ENCODE measurements around the gene DNAJC15.

The DNAJC15 gene

DNA sequence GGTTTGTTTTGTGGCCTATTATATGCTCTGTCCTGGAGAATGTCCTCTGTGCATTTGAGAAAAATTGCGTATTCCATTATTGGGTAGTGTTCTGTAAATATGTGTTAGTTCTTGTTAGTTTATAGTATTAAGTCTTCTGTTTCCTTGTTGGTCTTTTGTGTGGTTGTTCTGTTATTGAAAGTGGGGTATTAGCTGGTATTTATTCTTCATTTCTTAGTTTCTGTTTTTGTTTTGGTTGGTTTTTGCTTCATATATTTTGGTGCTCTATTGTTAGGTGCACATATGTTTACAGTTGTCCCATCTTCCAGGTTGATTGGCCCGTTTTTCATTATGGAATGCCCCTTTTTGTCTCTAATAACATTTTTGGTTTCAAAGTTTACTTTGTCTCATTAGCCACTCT lies 77.3 kb downstream of the DNAJC15 start:
- no peak for TF ChIP-seq EZH2phosphoT487 (IDR thresholded peaks at IDR 0.05; ENCODE audit: borderline replicate concordance)
- TF ChIP-seq, protein P1, sequence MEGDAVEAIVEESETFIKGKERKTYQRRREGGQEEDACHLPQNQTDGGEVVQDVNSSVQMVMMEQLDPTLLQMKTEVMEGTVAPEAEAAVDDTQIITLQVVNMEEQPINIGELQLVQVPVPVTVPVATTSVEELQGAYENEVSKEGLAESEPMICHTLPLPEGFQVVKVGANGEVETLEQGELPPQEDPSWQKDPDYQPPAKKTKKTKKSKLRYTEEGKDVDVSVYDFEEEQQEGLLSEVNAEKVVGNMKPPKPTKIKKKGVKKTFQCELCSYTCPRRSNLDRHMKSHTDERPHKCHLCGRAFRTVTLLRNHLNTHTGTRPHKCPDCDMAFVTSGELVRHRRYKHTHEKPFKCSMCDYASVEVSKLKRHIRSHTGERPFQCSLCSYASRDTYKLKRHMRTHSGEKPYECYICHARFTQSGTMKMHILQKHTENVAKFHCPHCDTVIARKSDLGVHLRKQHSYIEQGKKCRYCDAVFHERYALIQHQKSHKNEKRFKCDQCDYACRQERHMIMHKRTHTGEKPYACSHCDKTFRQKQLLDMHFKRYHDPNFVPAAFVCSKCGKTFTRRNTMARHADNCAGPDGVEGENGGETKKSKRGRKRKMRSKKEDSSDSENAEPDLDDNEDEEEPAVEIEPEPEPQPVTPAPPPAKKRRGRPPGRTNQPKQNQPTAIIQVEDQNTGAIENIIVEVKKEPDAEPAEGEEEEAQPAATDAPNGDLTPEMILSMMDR (conservative IDR thresholded peaks at IDR 0.05; ENCODE audit: low read length) = no peak
- Histone ChIP-seq H3K9me3 (ENCODE audit: insufficient read depth, low read depth, low read length) (no peaks in the 10 kb centered on the region), H3K9ac (ENCODE audit: low read depth, low read length, poor library complexity, severe bottlenecking) (no peak overlapping the region), H4K20me1 (ENCODE audit: insufficient read depth, low read length, poor library complexity, severe bottlenecking) (no peaks in the 10 kb centered on the region), H2AFZ (ENCODE audit: low read length) (no peak overlapping the region), H3K9me2 (replicated peaks; ENCODE audit: low read depth, low read length) (no peaks in the 10 kb centered on the region), H3K36me3 (ENCODE audit: insufficient read depth, low read length) (no peaks in the 10 kb centered on the region), H3K79me2 (ENCODE audit: insufficient read depth, low read length) (no peaks in the 10 kb centered on the region), H3K27me3 (ENCODE audit: insufficient read depth, low read length, poor library complexity, severe bottlenecking) (no peaks in the 10 kb centered on the region), H3K4me3 (ENCODE audit: low read length, poor library complexity, severe bottlenecking) (no peak overlapping the region), H3K4me2 (ENCODE audit: low read depth, low read length, poor library complexity, severe bottlenecking) (no peak overlapping the region), H3F3A (ENCODE audit: low read depth) (no peaks in the 10 kb centered on the region), H3K4me1 (ENCODE audit: insufficient read depth, low read length, poor library complexity, severe bottlenecking) (peaks cover 6% of the 10 kb centered on the region)

DNA sequence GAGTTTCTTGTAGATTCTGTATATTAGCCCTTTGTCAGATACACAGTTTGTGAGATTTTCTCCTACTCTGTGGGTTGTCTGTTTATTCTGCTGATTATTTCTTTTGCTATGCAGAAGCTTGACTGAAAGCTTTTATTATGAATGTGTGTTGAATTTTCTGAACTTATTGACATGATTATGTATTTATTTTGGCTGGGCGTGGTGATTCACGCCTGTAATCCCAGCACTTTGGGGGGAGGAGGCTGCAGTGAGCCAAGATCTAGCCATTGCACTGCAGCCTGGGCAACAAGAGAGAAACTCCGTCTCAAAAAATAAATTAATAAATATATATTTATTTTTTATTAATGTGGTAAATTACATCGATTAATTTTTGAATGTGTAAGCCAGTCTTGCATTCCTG lies 78.9 kb downstream of the DNAJC15 start:
- H3K9me3 ChIP-seq (ENCODE audit: insufficient read depth, low read depth, low read length) = no peaks in the 10 kb centered on the region
- H3F3A ChIP-seq (ENCODE audit: low read depth) = no peaks in the 10 kb centered on the region
- H3K9ac ChIP-seq (ENCODE audit: low read depth, low read length, poor library complexity, severe bottlenecking) = no peak overlapping the region
- TF ChIP-seq, protein P1 (conservative IDR thresholded peaks at IDR 0.05; ENCODE audit: low read length) = no peak
- TF ChIP-seq EZH2phosphoT487 (IDR thresholded peaks at IDR 0.05; ENCODE audit: borderline replicate concordance) = no peak
- no peak overlapping the region for H3K4me3 ChIP-seq (ENCODE audit: low read length, poor library complexity, severe bottlenecking)
- H2AFZ ChIP-seq (ENCODE audit: low read length) = no peak overlapping the region
- H4K20me1 ChIP-seq (ENCODE audit: insufficient read depth, low read length, poor library complexity, severe bottlenecking) = no peaks in the 10 kb centered on the region
- H3K27me3 ChIP-seq (ENCODE audit: insufficient read depth, low read length, poor library complexity, severe bottlenecking) = no peaks in the 10 kb centered on the region
- H3K4me2 ChIP-seq (ENCODE audit: low read depth, low read length, poor library complexity, severe bottlenecking) = no peak overlapping the region
- H3K9me2 ChIP-seq (replicated peaks; ENCODE audit: low read depth, low read length) = no peaks in the 10 kb centered on the region
- peaks cover 6% of the 10 kb centered on the region for H3K4me1 ChIP-seq (ENCODE audit: insufficient read depth, low read length, poor library complexity, severe bottlenecking)
- H3K36me3 ChIP-seq (ENCODE audit: insufficient read depth, low read length) = no peaks in the 10 kb centered on the region
- H3K79me2 ChIP-seq (ENCODE audit: insufficient read depth, low read length) = no peaks in the 10 kb centered on the region

DNA sequence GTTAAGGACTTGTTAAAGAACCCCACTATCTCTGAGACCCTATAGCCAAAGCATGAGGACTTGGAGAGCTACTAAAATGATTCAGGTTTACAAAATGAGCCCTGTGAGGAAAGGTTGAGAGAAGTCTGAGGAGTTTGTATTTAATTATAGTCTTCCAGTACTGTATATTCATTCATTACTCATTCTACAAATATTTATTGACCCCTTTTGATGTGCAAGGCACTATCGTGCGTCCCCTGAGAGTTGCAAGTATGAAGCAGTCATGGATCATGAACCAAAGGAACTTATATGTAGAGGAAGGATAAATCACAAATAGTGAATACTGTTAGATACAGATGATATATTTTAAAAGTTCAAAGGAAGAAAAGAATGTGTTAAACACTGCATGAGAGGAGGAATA lies 84.4 kb downstream of the DNAJC15 start:
- H2AFZ ChIP-seq (ENCODE audit: low read length) = no peak overlapping the region
- H3K4me3 ChIP-seq (ENCODE audit: low read length, poor library complexity, severe bottlenecking) = no peak overlapping the region
- no peaks in the 10 kb centered on the region for H3K36me3 ChIP-seq (ENCODE audit: insufficient read depth, low read length)
- no peaks in the 10 kb centered on the region for H3K27me3 ChIP-seq (ENCODE audit: insufficient read depth, low read length, poor library complexity, severe bottlenecking)
- H3F3A ChIP-seq (ENCODE audit: low read depth) = no peaks in the 10 kb centered on the region
- H3K4me1 ChIP-seq (ENCODE audit: insufficient read depth, low read length, poor library complexity, severe bottlenecking) = peaks cover 4% of the 10 kb centered on the region
- no peaks in the 10 kb centered on the region for H4K20me1 ChIP-seq (ENCODE audit: insufficient read depth, low read length, poor library complexity, severe bottlenecking)
- H3K9ac ChIP-seq (ENCODE audit: low read depth, low read length, poor library complexity, severe bottlenecking) = no peak overlapping the region
- no peaks in the 10 kb centered on the region for H3K9me2 ChIP-seq (replicated peaks; ENCODE audit: low read depth, low read length)
- no peaks in the 10 kb centered on the region for H3K9me3 ChIP-seq (ENCODE audit: insufficient read depth, low read depth, low read length)
- no peaks in the 10 kb centered on the region for H3K79me2 ChIP-seq (ENCODE audit: insufficient read depth, low read length)
- no peak for TF ChIP-seq EZH2phosphoT487 (IDR thresholded peaks at IDR 0.05; ENCODE audit: borderline replicate concordance)
- TF ChIP-seq, protein P1 (conservative IDR thresholded peaks at IDR 0.05; ENCODE audit: low read length) = no peak
- H3K4me2 ChIP-seq (ENCODE audit: low read depth, low read length, poor library complexity, severe bottlenecking) = no peak overlapping the region

Measured in Loucy (cell line).